ENCODE results near the gene NFKBIE.
A peak's percentile ranks its signal among the peaks of the same experiment; 100 is the strongest.

The NFKBIE gene

GRCh38 chr6:44272529-44272928, 7.2 kb upstream of the NFKBIE start:
- ChIA-PET POLR2A (no interaction called here), CTCF (interaction anchor here (1.0 to 9.1 kb wide), 2 partner anchors 35 to 63 kb away, joined by 3 to 234 read pairs; no protein-coding TSS in a partner anchor)
- H3K4me3 ChIP-seq (ENCODE audit: low read depth, low read length) = no peak overlapping the region
- DNase-seq (ENCODE audit: low read depth, low spot score) = no peak
- TF ChIP-seq CTCF (IDR thresholded peaks at IDR 0.05; ENCODE audit: insufficient read depth, low read length, missing control alignments) = no peak

DNA sequence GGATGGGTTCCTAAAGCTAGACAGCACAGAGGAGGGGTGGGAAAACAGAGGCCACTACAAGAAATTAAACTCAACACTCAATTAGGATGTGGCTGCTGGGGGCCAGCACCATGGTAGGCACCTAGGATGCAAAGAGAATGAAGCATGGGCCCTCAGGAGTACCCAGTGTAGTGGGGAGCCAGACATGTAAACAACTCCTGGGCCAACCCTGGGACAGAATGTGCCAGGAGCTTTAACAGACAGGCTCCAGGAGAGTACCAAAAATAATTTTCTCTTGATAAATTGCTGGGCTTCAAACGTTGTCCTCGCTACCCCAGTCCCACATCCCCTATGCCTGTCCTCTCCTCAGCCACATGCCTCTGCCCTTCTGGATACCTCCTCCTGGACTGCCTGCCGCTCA, 6.6 kb upstream of the NFKBIE start:
- DNase-seq (ENCODE audit: low read depth, low spot score) = no peak
- no peak for TF ChIP-seq CTCF (IDR thresholded peaks at IDR 0.05; ENCODE audit: insufficient read depth, low read length, missing control alignments)
- no peak overlapping the region for H3K4me3 ChIP-seq (ENCODE audit: low read depth, low read length)
- CTCF ChIA-PET = interaction anchor here (0.8 to 9.1 kb wide), 3 partner anchors 34 to 64 kb away, joined by 3 to 234 read pairs (median 4); no protein-coding TSS in a partner anchor
- POLR2A ChIA-PET = no interaction called here

DNA sequence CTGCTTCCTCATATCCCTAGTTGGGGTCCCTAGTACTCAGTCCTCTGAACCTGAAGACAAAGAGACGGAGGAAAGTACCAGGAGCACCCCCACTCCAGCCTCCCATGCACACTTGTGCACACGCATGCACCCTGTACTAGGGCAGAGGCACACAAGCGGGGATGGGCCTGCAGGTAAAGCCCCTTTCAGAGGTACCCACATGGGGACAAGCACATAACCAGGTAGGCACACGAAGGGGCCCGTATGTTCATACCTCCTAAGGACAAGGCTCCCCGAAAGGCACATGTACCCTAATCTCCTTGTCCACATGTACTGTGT, 6.0 kb upstream of the NFKBIE start:
- H3K4me3 ChIP-seq (ENCODE audit: low read depth, low read length) = no peak overlapping the region
- DNase-seq (ENCODE audit: low read depth, low spot score) = no peak
- POLR2A ChIA-PET = no interaction called here
- CTCF ChIA-PET = interaction anchor here (0.8 to 9.1 kb wide), 4 partner anchors 34 to 65 kb away, joined by 3 to 234 read pairs (median 4); no protein-coding TSS in a partner anchor
- TF ChIP-seq CTCF (IDR thresholded peaks at IDR 0.05; ENCODE audit: insufficient read depth, low read length, missing control alignments) = no peak

DNA sequence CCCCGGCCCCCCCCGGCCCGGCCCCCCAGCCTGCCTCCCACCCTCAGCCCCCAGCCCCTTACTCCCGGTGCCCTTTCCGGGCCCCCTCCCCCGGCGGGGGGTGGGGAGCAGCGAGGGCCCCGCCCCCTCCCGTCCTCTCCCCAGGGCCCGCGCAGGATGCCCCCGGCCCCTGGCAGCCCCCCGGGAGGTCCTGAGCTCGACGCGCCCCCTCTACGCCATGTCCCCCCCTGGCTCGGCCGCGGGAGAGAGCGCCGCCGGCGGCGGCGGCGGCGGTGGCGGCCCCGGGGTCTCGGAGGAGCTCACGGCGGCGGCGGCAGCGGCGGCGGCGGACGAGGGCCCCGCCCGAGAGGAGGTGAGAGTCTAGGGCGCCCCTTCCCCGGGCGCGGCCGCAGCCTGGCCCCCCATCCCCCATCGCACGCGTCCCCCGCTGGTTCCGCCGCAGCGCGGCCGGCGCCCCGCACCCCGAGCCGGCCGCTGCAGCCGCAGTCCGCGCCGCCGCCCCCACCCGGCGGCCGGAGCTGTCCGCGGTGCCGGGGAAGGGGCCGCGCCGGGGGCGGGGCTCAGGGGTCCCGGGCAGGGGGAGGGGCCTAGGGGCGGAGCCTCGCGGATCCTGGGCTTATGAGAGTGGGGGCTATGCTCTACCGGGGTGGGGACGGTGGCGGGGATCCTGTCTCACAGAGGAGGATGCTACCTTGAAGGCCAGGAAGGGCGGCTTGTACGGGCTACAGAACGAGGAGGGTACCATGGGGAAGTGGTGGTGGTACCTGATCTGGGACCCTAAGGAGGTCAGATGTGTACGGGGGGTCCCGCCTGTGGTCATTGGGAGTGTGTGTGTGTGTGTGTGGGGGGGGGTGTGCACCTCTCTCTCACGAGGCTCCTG, 5.4 kb upstream of the NFKBIE start:
- DNase-seq (ENCODE audit: low read depth, low spot score) = no peak
- no peak for TF ChIP-seq CTCF (IDR thresholded peaks at IDR 0.05; ENCODE audit: insufficient read depth, low read length, missing control alignments)
- ChIA-PET CTCF (interaction anchor here (0.8 to 9.1 kb wide), 7 partner anchors 7 to 73 kb away, joined by 5 to 234 read pairs (median 45); partner anchors contain the start of genes AARS2, SLC35B2 and SPATS1), POLR2A (no interaction called here)
- H3K4me3 ChIP-seq (ENCODE audit: low read depth, low read length) = peak overlapping the region; percentile 8; the same call in 1 of the 2 replicates

DNA sequence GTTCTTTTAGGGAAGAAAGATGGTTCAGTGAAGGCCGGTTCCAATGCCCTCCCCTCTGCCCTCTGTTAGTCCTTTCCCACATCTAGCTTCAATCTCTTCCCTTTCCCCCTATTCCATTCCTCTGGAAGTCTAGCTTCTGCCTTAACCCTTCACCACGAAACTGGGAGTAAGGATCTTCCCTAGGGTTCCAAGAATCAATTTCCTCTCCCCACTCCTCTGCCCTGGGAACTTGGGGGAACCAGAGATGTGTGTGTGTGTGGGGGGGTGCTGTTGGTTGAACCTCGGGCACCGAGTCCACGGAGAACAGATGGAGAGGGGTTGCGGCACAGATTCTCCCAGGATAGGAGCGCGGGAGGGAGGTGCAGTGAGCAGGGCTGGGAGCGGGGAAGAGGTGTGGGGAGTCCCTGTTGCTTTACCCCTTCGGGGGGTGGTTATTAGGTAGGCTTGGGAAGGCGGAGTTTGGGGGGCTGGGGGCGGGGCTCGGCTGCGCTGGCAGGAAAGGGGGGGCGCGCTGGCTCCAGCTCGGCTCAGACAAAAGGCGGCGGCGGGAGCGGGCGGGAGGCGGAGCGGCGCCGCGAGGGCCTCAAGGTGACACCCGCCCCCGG, 4.7 kb upstream of the NFKBIE start, which contains the start of gene TMEM151B:
TSS of gene TMEM151B (plus strand) at position 530 of the 605 bp plus-strand sequence. CDS start 293 bp downstream, outside the sequence.
- ChIA-PET CTCF (interaction anchor here (0.7 to 9.1 kb wide), 11 partner anchors 8 to 97 kb away, joined by 3 to 234 read pairs (median 41); partner anchors contain the start of genes AARS2, SLC35B2 and SPATS1), POLR2A (no interaction called here)
- peak within 1 kb of the TSS; percentile 8; the same call in 1 of the 2 replicates for H3K4me3 ChIP-seq (ENCODE audit: low read depth, low read length)
- no peak for TF ChIP-seq CTCF (IDR thresholded peaks at IDR 0.05; ENCODE audit: insufficient read depth, low read length, missing control alignments)
- no peak for DNase-seq (ENCODE audit: low read depth, low spot score)
